Activated T-helper 9 cell treated with anti-CD3 and anti-CD28 coated beads, Interleukin-2, amount 50 U/mL, for 16 hours (primary cell): ENCODE measurements around the gene FUT8.

ENCODE experiments used
- DNase-seq: peaks from one replicate; pipeline ENCODE4 v3.0.0-alpha.2; 2020; ENCODE audit warnings: low read depth

Gene FUT8

DNA sequence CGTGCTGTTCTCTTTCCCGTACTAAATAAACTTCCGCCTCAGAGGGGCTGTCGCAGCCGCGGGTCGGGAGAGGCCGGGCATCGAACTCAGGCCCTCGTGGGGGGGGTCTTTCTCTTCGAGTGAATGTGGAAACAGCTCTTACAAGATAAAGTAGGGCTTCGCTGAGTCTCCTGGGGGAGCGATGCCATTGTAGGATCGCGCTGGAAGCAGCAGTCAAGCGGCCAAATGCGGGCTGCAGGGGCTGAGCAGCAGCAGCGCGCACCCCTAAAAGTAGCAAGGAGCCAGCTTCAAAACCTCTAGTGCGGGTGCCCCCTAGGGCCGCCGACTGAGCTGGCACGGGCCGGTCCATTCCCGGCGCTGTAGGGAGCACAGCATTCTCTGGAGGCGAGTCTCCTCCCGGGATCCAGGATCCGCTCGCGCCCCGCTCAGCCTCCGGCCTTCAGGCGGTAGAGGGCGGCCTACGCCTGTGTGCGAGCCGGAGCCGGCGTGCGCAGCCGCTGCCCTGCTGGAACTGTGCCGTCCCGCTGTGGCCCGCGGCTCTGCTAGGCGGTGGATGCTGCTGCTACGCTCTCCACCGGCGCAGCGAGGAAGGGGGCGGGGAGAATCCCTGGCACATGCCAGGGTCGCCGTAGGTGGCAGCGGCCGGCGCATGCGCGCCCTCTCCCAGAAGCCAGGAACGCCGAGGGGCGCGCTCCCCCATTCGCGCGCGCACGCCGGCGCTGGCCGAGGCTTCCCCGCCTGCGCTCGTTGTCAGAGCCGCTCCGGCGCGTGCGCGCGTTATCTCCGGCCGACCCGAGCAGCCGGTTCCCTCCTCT, at the start of gene FUT8:
TSS of gene FUT8 (plus strand) at position 699 of the 815 bp plus-strand sequence. CDS start 148,834 bp downstream, outside the sequence.
- DNase-seq: peak; percentile 93

DNA sequence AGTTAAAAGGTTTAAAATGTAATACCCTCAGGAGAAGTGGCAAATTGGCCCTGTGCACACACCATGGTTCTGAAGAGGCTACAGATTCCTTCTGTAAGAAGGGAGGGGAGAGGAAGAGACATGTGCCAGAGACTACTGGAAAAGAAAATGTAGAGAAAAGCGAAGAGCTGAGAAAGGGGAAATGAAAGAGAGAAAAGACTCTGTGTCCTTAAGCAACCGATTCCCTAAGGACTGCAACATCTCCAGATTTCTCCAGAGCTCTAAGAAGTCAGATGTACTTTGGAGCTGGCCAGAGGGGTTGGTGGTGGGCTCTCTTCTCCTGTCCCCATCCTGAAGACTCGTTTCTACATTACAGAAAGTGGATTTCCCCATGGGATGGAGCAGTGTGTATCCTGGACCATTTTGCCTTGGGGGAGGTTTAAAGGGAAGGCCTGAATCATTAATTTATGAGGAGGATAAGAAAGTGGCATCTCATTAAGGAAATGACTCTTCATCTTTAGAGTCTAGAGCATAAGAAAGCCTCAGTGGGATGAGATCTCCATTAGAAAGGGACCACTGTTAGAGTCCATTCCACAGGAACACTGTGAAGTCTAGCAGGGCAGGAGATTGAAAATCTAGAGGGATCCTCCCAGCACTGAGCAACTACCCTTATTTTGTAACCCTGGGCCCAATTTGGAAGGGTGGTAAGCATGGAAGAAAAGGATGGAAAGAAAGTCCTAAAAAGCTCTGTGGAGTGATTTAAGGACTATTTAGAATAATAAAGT, 45.5 kb upstream of the FUT8 start:
- no peak for DNase-seq

DNA sequence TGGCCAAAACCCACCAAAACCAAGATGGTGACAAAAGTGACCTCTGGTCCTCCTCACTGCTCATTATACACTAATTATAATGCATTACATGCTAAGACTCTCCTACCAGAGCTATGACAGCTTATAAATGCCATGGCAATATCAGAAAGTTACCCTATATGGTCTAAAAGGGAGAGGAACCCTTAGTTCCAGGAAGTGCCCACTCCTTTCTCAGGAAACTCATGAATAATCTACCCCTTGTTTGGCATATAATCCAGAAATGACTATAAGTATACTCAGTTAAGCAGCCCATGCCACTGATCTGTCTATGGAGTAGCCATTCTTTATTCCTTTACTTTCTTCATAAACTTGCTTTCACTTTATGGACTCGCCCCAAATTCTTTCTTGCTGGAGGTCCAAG, 43.0 kb upstream of the FUT8 start:
- DNase-seq: no peak

GRCh38 chr14:65370801-65371248, 41.7 kb upstream of the FUT8 start:
- no peak for DNase-seq

GRCh38 chr14:65371784-65372183, 40.7 kb upstream of the FUT8 start:
- no peak for DNase-seq

DNA sequence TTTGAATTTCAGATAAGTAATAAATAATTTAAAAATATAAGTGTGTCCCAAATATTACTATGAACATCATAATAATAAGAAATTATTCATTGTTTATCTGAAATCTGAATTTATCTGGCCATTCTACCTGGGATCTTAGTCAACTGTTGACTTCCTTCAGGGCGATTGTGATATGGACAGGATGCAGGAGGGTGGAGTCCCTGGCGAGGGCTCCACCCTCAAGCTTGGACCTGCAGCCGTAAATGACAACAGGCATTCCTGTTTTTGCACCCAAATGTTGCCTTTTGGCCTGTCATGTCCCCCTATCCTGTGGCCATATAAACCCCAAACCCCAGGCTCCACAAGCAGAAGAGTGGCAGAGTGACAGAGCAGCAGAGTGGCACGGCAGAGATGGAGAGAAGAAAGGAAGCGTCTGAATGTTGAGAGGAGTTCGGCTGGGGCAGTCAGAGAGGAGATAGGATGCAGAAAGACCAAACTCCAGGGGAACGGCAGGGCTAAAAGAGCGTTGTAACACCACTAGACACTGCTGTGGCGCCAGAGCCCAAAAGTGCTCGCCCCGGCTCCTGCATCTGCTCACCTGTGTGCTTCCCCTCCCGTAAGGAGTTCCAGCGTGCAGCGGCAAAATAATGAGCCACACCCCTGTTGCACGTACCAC, 39.4 kb upstream of the FUT8 start:
- DNase-seq: no peak

DNA sequence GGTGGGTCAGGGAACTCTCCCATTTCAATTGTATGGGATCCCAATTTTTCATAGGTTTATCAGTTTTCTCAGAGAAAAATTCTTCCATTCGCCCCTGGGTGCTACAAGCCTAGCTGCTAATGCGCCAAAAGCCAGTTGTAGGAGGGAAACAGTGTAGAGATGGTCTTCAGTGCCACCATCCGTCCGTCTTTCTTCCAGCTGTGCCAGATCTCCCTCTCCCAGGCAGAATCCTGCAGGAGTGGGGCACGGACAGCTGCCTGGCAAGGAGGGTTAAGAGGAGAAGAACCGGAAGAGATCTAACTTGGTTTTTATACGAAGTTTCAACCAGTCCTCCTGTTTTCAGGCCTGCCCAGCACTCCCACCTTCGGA, 38.9 kb upstream of the FUT8 start:
- no peak for DNase-seq

- DNase-seq: no peak
These were observed 35.0 kb upstream of the FUT8 start for GRCh38 chr14:65377576-65377975.

DNA sequence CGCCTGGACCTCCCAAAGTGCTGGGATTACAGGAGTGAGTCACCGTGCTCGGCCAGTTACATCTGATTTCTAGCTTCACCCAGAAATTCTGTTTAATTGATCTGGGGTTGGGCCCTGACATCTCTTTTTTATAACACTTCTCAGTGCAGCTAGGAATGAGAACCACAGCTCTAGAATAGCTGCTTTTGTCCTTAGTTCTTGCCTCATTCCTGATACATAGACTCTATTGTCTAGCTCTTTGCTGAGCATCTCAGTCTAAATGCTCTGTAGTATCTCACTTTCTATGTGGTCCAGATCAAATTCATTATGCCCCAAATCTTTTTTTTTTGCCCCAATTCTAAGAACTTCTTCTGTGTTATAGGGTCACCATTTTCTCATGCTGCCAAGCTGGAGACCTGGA, 29.9 kb upstream of the FUT8 start:
- no peak for DNase-seq

GRCh38 chr14:65387171-65387570, 25.4 kb upstream of the FUT8 start:
- no peak for DNase-seq

DNA sequence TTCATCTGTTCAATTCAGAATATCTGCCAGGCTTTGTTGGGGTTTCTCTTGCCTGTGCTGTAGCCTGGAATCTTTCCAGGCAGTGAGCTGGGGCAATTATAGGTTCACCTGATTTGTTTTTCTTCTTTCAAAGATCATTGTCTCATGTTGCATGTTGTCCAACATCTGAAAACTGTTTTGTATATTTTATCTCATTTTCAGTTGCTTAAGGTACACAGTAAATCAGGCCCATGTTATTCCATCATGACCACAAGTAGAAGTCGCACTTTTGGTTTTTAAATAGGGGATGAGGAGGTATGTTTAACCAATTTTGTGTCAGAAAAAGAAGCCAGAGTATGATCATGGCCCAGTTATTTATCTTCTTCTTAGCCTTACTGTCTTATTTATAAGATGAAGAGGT, 24.9 kb upstream of the FUT8 start:
- DNase-seq: no peak

DNA sequence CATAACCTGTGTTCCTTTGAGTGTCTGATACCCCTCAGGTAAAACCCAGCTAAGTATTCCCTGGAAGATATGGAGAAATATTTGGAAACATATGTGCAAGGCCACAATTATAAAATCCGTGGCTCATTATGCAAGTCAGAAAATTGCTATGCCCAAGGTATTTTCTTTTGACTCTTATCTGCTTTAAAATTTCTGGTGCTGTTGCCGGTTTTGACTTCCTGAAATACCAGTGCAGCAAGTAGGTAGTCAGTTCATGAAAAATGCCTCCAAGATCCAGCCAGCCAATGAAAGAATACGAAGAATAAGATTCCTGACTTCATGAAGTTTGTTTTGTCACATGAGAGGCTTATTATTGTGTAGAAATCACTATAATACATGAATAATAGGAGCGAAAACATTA, 20.2 kb upstream of the FUT8 start:
- DNase-seq: no peak

DNA sequence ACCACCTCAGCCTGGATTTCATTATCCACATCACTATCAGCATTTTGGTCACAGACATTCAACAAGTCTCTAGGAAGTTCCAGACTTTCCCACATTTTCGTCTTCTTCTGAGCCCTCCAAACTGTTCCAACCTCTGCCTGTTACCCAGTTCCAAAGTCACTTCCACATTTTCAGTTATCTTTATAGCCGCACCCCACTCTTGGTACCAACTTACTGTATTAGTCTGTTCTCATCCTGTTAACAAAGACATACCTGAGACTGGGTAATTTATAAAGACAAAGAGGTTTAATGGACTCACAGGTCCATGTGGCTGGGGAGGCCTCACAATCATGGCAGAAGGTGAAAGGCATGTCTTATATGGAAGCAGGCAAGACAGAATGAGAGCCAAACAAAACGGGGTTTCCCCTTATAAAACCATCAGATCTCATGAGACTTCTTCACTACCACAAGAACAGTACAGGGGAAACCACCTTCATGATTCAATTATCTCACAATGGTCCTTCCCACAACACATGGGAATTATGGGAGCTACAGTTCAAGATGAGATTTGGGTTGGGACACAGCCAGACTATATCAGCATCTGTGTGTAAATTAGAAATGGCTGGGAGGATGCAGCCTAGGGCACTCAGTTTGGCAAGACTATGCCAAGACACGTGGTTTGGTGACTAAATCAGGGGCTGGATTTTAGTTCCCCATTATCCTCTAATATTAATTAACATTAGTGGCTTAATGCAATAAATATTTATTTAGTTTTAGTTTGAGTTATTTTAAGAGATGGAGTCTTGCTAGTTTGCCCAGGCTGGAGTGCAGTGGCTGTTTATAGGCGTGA, 16.2 kb upstream of the FUT8 start:
- no peak for DNase-seq

DNA sequence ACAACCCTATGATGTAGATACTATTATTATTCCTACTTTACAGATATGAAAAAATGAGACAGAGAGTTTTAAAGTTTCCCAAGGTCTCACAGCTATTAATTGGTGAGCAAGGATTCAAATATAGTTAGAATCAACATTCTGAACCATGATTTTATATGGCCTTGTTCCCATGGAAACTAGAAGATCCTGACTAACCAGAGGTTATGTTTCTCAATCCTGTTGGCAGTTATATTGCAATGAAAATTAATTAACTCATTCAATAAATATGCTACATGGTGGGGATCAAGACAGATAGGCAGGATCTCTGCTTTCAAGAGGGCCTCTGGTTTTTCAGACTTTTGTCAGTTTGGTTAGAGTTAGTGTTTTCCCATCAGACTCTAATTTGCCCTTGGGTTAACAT, 9.3 kb upstream of the FUT8 start:
- DNase-seq: no peak

GRCh38 chr14:65408113-65408512, 4.4 kb upstream of the FUT8 start:
- DNase-seq: no peak

GRCh38 chr14:65410640-65411039, 1.9 kb upstream of the FUT8 start:
- no peak for DNase-seq

DNA sequence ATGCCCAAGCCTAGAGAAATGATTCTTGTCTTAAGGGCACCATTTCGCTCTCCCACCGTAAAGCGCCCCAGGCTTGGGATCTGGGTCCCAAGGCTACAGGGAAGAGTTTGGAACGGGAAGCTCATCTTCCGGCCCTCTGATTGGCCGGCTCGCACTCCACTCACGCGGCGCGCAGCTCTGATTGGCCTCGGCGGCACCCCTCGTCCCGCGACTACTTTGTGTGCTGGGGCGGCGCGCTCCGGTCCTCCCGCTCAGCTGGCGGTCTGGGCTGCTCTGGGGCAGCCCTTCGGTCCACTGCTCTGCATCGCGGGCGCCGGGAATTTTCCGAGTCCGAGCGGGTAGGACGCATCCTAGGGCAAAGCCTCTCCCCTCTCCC, 886 bp upstream of the FUT8 start:
- DNase-seq: peak; percentile 76

DNA sequence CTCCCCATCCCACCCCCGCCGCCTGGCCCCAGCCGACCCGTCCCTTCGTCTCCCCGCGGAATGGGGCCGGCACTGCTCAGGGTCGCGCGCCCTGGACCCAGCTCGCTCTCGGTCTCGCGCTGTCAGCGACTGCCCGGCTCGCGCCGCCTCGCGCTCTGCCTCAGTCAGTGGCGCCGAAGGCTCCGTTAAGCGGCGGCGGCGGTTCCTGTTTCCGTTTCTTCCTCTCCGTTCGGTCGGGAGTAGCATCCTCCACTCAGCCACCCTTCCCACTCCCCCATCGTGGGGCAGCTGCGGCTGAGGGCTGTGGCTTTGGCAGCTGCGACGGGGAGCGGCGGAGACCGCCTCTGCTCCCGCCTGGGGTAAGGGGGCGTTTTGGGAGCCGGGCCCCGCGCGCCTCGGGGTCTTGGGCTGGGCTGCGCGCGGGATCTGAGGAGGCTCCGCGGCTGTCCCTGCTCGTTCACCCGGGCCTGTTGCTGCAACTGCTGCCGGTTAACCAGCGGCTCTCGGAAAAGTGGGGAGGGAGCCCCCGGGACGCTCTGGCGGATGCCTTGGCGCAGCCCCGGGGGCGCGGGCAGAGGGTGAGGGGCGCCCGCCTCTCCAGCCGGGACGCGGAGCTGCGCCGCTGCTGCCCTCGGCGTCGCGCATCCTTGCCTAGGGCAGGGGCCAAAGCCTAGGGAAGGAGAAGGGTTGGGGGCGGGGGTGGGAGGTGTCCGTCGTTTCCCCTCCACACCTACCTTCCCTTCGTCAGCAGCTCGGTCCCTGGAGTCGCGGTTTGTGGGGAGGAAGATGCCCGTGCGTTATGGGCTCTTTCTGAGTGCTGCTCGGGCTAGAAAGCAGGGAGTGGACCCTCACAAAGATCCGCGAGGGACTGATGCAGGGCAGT, 567 bp downstream of the FUT8 start:
- DNase-seq: peak; percentile 3

- no peak for DNase-seq
These were observed 1.2 kb downstream of the FUT8 start for GRCh38 chr14:65413739-65414045.

GRCh38 chr14:65414961-65415589, 2.5 kb downstream of the FUT8 start:
- no peak for DNase-seq

DNA sequence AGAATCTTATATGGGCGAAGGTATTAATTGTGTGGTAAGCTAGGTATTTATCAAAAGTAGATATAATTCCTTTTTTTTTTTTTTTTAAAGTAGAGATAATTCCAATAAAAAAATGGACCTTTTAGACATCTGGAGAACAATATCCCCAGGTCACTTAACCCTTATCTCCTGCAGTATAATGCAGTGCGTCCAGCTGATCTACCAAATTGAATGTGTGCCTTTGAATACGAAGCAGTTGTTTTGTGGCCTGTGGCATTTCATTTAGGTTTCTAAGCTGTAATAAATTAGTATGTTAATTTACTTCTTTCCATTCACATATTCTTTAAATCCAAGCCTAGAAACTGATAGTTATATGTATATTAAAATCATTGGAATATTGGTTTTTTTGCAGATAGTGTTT, 3.1 kb downstream of the FUT8 start:
- no peak for DNase-seq
